ENCODE measurements around the gene CADM1. TPM values are rescaled to one million over a fixed set of nuclear protein-coding genes. Genes with fewer than 3 reads are reported as not detected.

CADM1 gene
- total and polyA plus RNA-seq, 4 experiments from 2014 or later = 2.8 to 5.6 (median 3.3) TPM

- H3K9me3 ChIP-seq (ENCODE audit: control insufficient read depth in 1 of 2, low read length in 2 of 2) = no peaks in the 10 kb centered on the region
- ChIA-PET POLR2A (ENCODE audit: partially characterized antibody) (no interaction called here), CTCF (ENCODE audit: partially characterized antibody) (no interaction called here)
- Mint-ChIP-seq H3K36me3 (no peaks in the 10 kb centered on the region), H3K9me3 (no peaks in the 10 kb centered on the region), H3K4me3 (no peak overlapping the region), H3K27ac (no peak overlapping the region), H3K27me3 (peaks cover 0 to 2% of the 10 kb centered on the region in 2 donors), H3K4me1 (peaks cover 0 to 1% (median 0%) of the 10 kb centered on the region in 4 donors)
- no peaks in the 10 kb centered on the region for H3K27me3 ChIP-seq (ENCODE audit: insufficient read depth, low read length)
- DNase-seq = no peak
- no peaks in the 10 kb centered on the region for H3K36me3 ChIP-seq (ENCODE audit: insufficient read depth, low read length)
- no peak overlapping the region for H3K4me3 ChIP-seq (ENCODE audit: low read length in 2 of 2)
- no peak overlapping the region for H3K27ac ChIP-seq (ENCODE audit: low read depth, low read length)
- H3K4me1 ChIP-seq (ENCODE audit: insufficient read depth, low read length) = no peaks in the 10 kb centered on the region
- intact Hi-C loops (cut with micrococcal nuclease) = no loop called here
Measured at GRCh38 chr11:115179636-115180035, 324.6 kb downstream of the CADM1 start.

- H3K9me3 Mint-ChIP-seq = no peaks in the 10 kb centered on the region
- no peaks in the 10 kb centered on the region for H3K9me3 ChIP-seq (ENCODE audit: control insufficient read depth in 1 of 2, low read length in 2 of 2)
- no peak overlapping the region for H3K27ac Mint-ChIP-seq
- H3K4me3 ChIP-seq (ENCODE audit: low read length in 2 of 2) = no peak overlapping the region
- H3K27me3 ChIP-seq (ENCODE audit: insufficient read depth, low read length) = no peaks in the 10 kb centered on the region
- no peak for DNase-seq
- H3K4me1 Mint-ChIP-seq = peaks cover 0 to 1% (median 0%) of the 10 kb centered on the region in 4 donors
- no peaks in the 10 kb centered on the region for H3K36me3 ChIP-seq (ENCODE audit: insufficient read depth, low read length)
- H3K27ac ChIP-seq (ENCODE audit: low read depth, low read length) = no peak overlapping the region
- ChIA-PET CTCF (ENCODE audit: partially characterized antibody) (no interaction called here), POLR2A (ENCODE audit: partially characterized antibody) (no interaction called here)
- no peaks in the 10 kb centered on the region for H3K4me1 ChIP-seq (ENCODE audit: insufficient read depth, low read length)
- peaks cover 0 to 2% of the 10 kb centered on the region in 2 donors for H3K27me3 Mint-ChIP-seq
- H3K4me3 Mint-ChIP-seq = no peak overlapping the region
- intact Hi-C loops (cut with micrococcal nuclease) = no loop called here
- no peaks in the 10 kb centered on the region for H3K36me3 Mint-ChIP-seq
Measured at GRCh38 chr11:115178705-115179104, 325.5 kb downstream of the CADM1 start.

GRCh38 chr11:115173136-115173535 is 331.1 kb downstream of the CADM1 start:
- Mint-ChIP-seq H3K4me3 (no peak overlapping the region), H3K4me1 (no peaks in the 10 kb centered on the region), H3K9me3 (no peaks in the 10 kb centered on the region), H3K27me3 (no peaks in the 10 kb centered on the region), H3K27ac (no peak overlapping the region), H3K36me3 (no peaks in the 10 kb centered on the region)
- H3K4me1 ChIP-seq (ENCODE audit: insufficient read depth, low read length) = no peaks in the 10 kb centered on the region
- DNase-seq = no peak
- intact Hi-C loops (cut with micrococcal nuclease) = no loop called here
- no peaks in the 10 kb centered on the region for H3K27me3 ChIP-seq (ENCODE audit: insufficient read depth, low read length)
- ChIA-PET POLR2A (ENCODE audit: partially characterized antibody) (no interaction called here), CTCF (ENCODE audit: partially characterized antibody) (interaction anchor here (1.1 kb wide), 1 partner anchor 24 kb away, joined by 3 read pairs; no protein-coding TSS in a partner anchor)
- no peak overlapping the region for H3K27ac ChIP-seq (ENCODE audit: low read depth, low read length)
- H3K4me3 ChIP-seq (ENCODE audit: low read length in 2 of 2) = no peak overlapping the region
- no peaks in the 10 kb centered on the region for H3K36me3 ChIP-seq (ENCODE audit: insufficient read depth, low read length)
- no peaks in the 10 kb centered on the region for H3K9me3 ChIP-seq (ENCODE audit: control insufficient read depth in 1 of 2, low read length in 2 of 2)

- no peaks in the 10 kb centered on the region for H3K36me3 Mint-ChIP-seq
- CTCF ChIA-PET (ENCODE audit: partially characterized antibody) = interaction anchor here (1.0 to 1.1 kb wide), 2 partner anchors 11 to 42 kb away, joined by 3 read pairs; no protein-coding TSS in a partner anchor
- intact Hi-C loops (cut with micrococcal nuclease) = no loop called here
- no peaks in the 10 kb centered on the region for H3K27me3 Mint-ChIP-seq
- no peaks in the 10 kb centered on the region for H3K9me3 Mint-ChIP-seq
- H3K4me1 ChIP-seq (ENCODE audit: insufficient read depth, low read length) = no peaks in the 10 kb centered on the region
- H3K4me3 ChIP-seq (ENCODE audit: low read length in 2 of 2) = no peak overlapping the region
- no peaks in the 10 kb centered on the region for H3K9me3 ChIP-seq (ENCODE audit: control insufficient read depth in 1 of 2, low read length in 2 of 2)
- H3K27ac ChIP-seq (ENCODE audit: low read depth, low read length) = no peak overlapping the region
- no peaks in the 10 kb centered on the region for H3K36me3 ChIP-seq (ENCODE audit: insufficient read depth, low read length)
- no peaks in the 10 kb centered on the region for H3K27me3 ChIP-seq (ENCODE audit: insufficient read depth, low read length)
- H3K4me3 Mint-ChIP-seq = no peak overlapping the region
- H3K4me1 Mint-ChIP-seq = no peaks in the 10 kb centered on the region
- no peak overlapping the region for H3K27ac Mint-ChIP-seq
- POLR2A ChIA-PET (ENCODE audit: partially characterized antibody) = no interaction called here
- DNase-seq = no peak
Measured at GRCh38 chr11:115170133-115170815, 333.9 kb downstream of the CADM1 start.

GRCh38 chr11:115169251-115169650 is 335.0 kb downstream of the CADM1 start:
- Histone ChIP-seq H3K4me1 (ENCODE audit: insufficient read depth, low read length) (no peaks in the 10 kb centered on the region), H3K4me3 (ENCODE audit: low read length in 2 of 2) (no peak overlapping the region), H3K9me3 (ENCODE audit: control insufficient read depth in 1 of 2, low read length in 2 of 2) (no peaks in the 10 kb centered on the region), H3K27ac (ENCODE audit: low read depth, low read length) (no peak overlapping the region), H3K36me3 (ENCODE audit: insufficient read depth, low read length) (no peaks in the 10 kb centered on the region), H3K27me3 (ENCODE audit: insufficient read depth, low read length) (no peaks in the 10 kb centered on the region)
- H3K36me3 Mint-ChIP-seq = no peaks in the 10 kb centered on the region
- CTCF ChIA-PET (ENCODE audit: partially characterized antibody) = interaction anchor here (0.7 to 1.1 kb wide), 3 partner anchors 12 to 47 kb away, joined by 3 read pairs; no protein-coding TSS in a partner anchor
- H3K9me3 Mint-ChIP-seq = no peaks in the 10 kb centered on the region
- H3K27ac Mint-ChIP-seq = peak overlapping the region in 1 of 7 donors; percentile 1
- no peak for DNase-seq
- no peak overlapping the region for H3K4me3 Mint-ChIP-seq
- POLR2A ChIA-PET (ENCODE audit: partially characterized antibody) = no interaction called here
- no peaks in the 10 kb centered on the region for H3K4me1 Mint-ChIP-seq
- intact Hi-C loops (cut with micrococcal nuclease) = no loop called here
- peaks cover 0 to 3% of the 10 kb centered on the region in 2 donors for H3K27me3 Mint-ChIP-seq

- no peak overlapping the region for H3K27ac ChIP-seq (ENCODE audit: low read depth, low read length)
- ChIA-PET CTCF (ENCODE audit: partially characterized antibody) (no interaction called here), POLR2A (ENCODE audit: partially characterized antibody) (no interaction called here)
- Mint-ChIP-seq H3K27me3 (peaks cover 2 to 3% of the 10 kb centered on the region in 2 donors), H3K9me3 (no peaks in the 10 kb centered on the region), H3K36me3 (no peaks in the 10 kb centered on the region), H3K4me1 (no peaks in the 10 kb centered on the region), H3K27ac (no peak overlapping the region), H3K4me3 (no peak overlapping the region)
- no peaks in the 10 kb centered on the region for H3K27me3 ChIP-seq (ENCODE audit: insufficient read depth, low read length)
- DNase-seq = no peak
- no peak overlapping the region for H3K4me3 ChIP-seq (ENCODE audit: low read length in 2 of 2)
- no peaks in the 10 kb centered on the region for H3K36me3 ChIP-seq (ENCODE audit: insufficient read depth, low read length)
- no peaks in the 10 kb centered on the region for H3K4me1 ChIP-seq (ENCODE audit: insufficient read depth, low read length)
- intact Hi-C loops (cut with micrococcal nuclease) = no loop called here
- H3K9me3 ChIP-seq (ENCODE audit: control insufficient read depth in 1 of 2, low read length in 2 of 2) = no peaks in the 10 kb centered on the region
Measured at GRCh38 chr11:115168686-115169085, 335.5 kb downstream of the CADM1 start.

GRCh38 chr11:115168229-115168671 is 336.0 kb downstream of the CADM1 start:
- ChIA-PET CTCF (ENCODE audit: partially characterized antibody) (no interaction called here), POLR2A (ENCODE audit: partially characterized antibody) (no interaction called here)
- H3K4me3 Mint-ChIP-seq = no peak overlapping the region

More at GRCh38 chr11:115168229-115168671, 336.0 kb downstream of the CADM1 start:
- H3K27ac Mint-ChIP-seq = no peak overlapping the region
- H3K9me3 Mint-ChIP-seq = no peaks in the 10 kb centered on the region
- no peak overlapping the region for H3K27ac ChIP-seq (ENCODE audit: low read depth, low read length)
- no peaks in the 10 kb centered on the region for H3K4me1 Mint-ChIP-seq
- intact Hi-C loops (cut with micrococcal nuclease) = no loop called here
- no peak for DNase-seq
- no peaks in the 10 kb centered on the region for H3K36me3 Mint-ChIP-seq
- H3K27me3 ChIP-seq (ENCODE audit: insufficient read depth, low read length) = no peaks in the 10 kb centered on the region
- no peaks in the 10 kb centered on the region for H3K36me3 ChIP-seq (ENCODE audit: insufficient read depth, low read length)
- H3K9me3 ChIP-seq (ENCODE audit: control insufficient read depth in 1 of 2, low read length in 2 of 2) = no peaks in the 10 kb centered on the region
- no peaks in the 10 kb centered on the region for H3K4me1 ChIP-seq (ENCODE audit: insufficient read depth, low read length)
- H3K4me3 ChIP-seq (ENCODE audit: low read length in 2 of 2) = no peak overlapping the region
- H3K27me3 Mint-ChIP-seq = peaks cover 2 to 3% of the 10 kb centered on the region in 2 donors

All from CD4-positive, alpha-beta memory T cell (primary cell).